GM23338 (cell line): ENCODE data around the gene SERPINE2. TPM values are rescaled to one million over a fixed set of nuclear protein-coding genes. Genes with fewer than 3 reads are reported as not detected.

Experiments used
- ATAC-seq: fragments of 200-7000 bp; cut with Tn5 transposase; 3 replicates; pipeline ENCODE4 v1.9.1; 2020
- DNase-seq: peaks from one replicate; pipeline ENCODE4 v3.0.0-alpha.2; 2015; ENCODE audit warnings: low spot score
- H2AFZ ChIP-seq: fragments of 200-600 bp; sonication (generic); 2 replicates; pipeline ENCODE4 v1.8.0; 2016; ENCODE audit warnings: antibody characterized with exemption, mild to moderate bottlenecking, moderate library complexity
- H3F3A ChIP-seq: fragments of 200-600 bp; sonication (generic); replicated peaks from 2 replicates; pipeline ENCODE4 v1.8.0; 2017; ENCODE audit warnings: antibody characterized with exemption, mixed run types, low read depth
- H3K27ac ChIP-seq: fragments of 200-600 bp; sonication (generic); 2 replicates; pipeline ENCODE4 v1.6.1; 2016; ENCODE audit warnings: low read depth
- H3K27me3 ChIP-seq: fragments of 200-600 bp; sonication (generic); 2 replicates; pipeline ENCODE4 v1.8.0; 2016; ENCODE audit warnings: mild to moderate bottlenecking, mixed run types, moderate library complexity; ENCODE audit not compliant: insufficient read depth
- H3K36me3 ChIP-seq: fragments of 200-600 bp; sonication (generic); 2 replicates; pipeline ENCODE4 v1.8.0; 2016; ENCODE audit warnings: mild to moderate bottlenecking; ENCODE audit not compliant: insufficient read depth
- H3K4me1 ChIP-seq: fragments of 200-600 bp; sonication (generic); 2 replicates; pipeline ENCODE4 v1.8.0; 2016; ENCODE audit warnings: mild to moderate bottlenecking, moderate library complexity; ENCODE audit not compliant: insufficient read depth
- H3K4me2 ChIP-seq: fragments of 200-600 bp; sonication (generic); 2 replicates; pipeline ENCODE4 v1.7.1; 2017; ENCODE audit warnings: mixed run types
- H3K4me3 ChIP-seq: fragments of 200-600 bp; sonication (generic); 2 replicates; pipeline ENCODE4 v1.6.1; 2016; ENCODE audit warnings: mixed run types
- H3K79me2 ChIP-seq: fragments of 200-600 bp; sonication (generic); replicated peaks from 2 replicates; pipeline ENCODE4 v1.8.0; 2017; ENCODE audit warnings: mild to moderate bottlenecking; ENCODE audit not compliant: insufficient read depth
- H3K9me2 ChIP-seq: fragments of 200-600 bp; sonication (generic); 2 replicates; pipeline ENCODE4 v1.8.0; 2017; ENCODE audit not compliant: insufficient read depth
- H4K20me1 ChIP-seq: fragments of 200-600 bp; sonication (generic); replicated peaks from 2 replicates; pipeline ENCODE4 v1.8.0; 2017; ENCODE audit warnings: mild to moderate bottlenecking; ENCODE audit not compliant: insufficient read depth
- H3K27ac Mint-ChIP-seq: 2 replicates; pipeline ENCODE4 v1.8.0; 2020; ENCODE audit warnings: inconsistent platforms, mild to moderate bottlenecking, moderate library complexity, mixed read lengths
- H3K27me3 Mint-ChIP-seq: 3 replicates; pipeline ENCODE4 v1.8.0; 2022; ENCODE audit warnings: low read depth, mild to moderate bottlenecking, moderate library complexity, mixed read lengths, inconsistent platforms; ENCODE audit not compliant: insufficient read depth, poor library complexity
- H3K36me3 Mint-ChIP-seq: 3 replicates; pipeline ENCODE4 v1.8.0; 2021; ENCODE audit warnings: low read depth, mild to moderate bottlenecking, inconsistent platforms, moderate library complexity, mixed read lengths
- H3K4me1 Mint-ChIP-seq: 3 replicates; pipeline ENCODE4 v1.8.0; 2020; ENCODE audit warnings: mild to moderate bottlenecking, inconsistent platforms, mixed read lengths
- H3K4me3 Mint-ChIP-seq: 3 replicates; pipeline ENCODE4 v1.8.0; 2021; ENCODE audit warnings: moderate library complexity, mild to moderate bottlenecking, inconsistent platforms, mixed read lengths
- H3K9me3 Mint-ChIP-seq: 3 replicates; pipeline ENCODE4 v1.8.0; 2020; ENCODE audit warnings: moderate library complexity, mild to moderate bottlenecking, inconsistent platforms, mixed read lengths
- CREB1 ChIP-seq: fragments of 250-450 bp; sonication (Bioruptor Pico); IDR thresholded peaks from 2 replicates; pipeline ENCODE4 v1.5.0; 2020; ENCODE audit warnings: low read depth, mild to moderate bottlenecking, moderate library complexity
- CTCF ChIP-seq, 2 experiments: fragments of 200-600 bp in 1 of 2; sonication (generic) in 1 of 2; conservative IDR thresholded peaks; 2 replicates each; pipeline versions ENCODE4 v1.5.1 to v1.6.1; 2016 to 2017; ENCODE audit warnings: antibody characterized with exemption in 2 of 2, low read depth in 2 of 2, mild to moderate bottlenecking in 2 of 2, moderate library complexity in 1 of 2
- ETS1 ChIP-seq: IDR thresholded peaks from 2 replicates; pipeline ENCODE4 v1.6.1; 2016; ENCODE audit warnings: antibody characterized with exemption
- EZH2 ChIP-seq: fragments of 200-600 bp; sonication (generic); IDR thresholded peaks from one replicate; pipeline ENCODE4 v1.8.0; 2017; ENCODE audit warnings: antibody characterized with exemption, mild to moderate bottlenecking, low read depth; ENCODE audit not compliant: unreplicated experiment
- EZH2phosphoT487 ChIP-seq: fragments of 200-600 bp; sonication (generic); IDR thresholded peaks from one replicate; pipeline ENCODE4 v1.8.1; 2018; ENCODE audit warnings: antibody characterized with exemption; ENCODE audit not compliant: unreplicated experiment
- JUNB ChIP-seq: IDR thresholded peaks from one replicate; pipeline ENCODE4 v1.6.1; 2016; ENCODE audit warnings: antibody characterized with exemption; ENCODE audit not compliant: unreplicated experiment
- NANOG ChIP-seq: IDR thresholded peaks from 2 replicates; pipeline ENCODE4 v1.6.1; 2016; ENCODE audit warnings: antibody characterized with exemption, borderline replicate concordance
- POLR2AphosphoS5 ChIP-seq: IDR thresholded peaks from 2 replicates; pipeline ENCODE4 v1.6.1; 2016; ENCODE audit warnings: antibody characterized with exemption, low read depth
- REST ChIP-seq: IDR thresholded peaks from one replicate; pipeline ENCODE4 v1.6.1; 2018; ENCODE audit warnings: antibody characterized with exemption; ENCODE audit not compliant: unreplicated experiment
- STAT1 ChIP-seq: IDR thresholded peaks from one replicate; pipeline ENCODE4 v1.6.1; 2016; ENCODE audit warnings: antibody characterized with exemption; ENCODE audit not compliant: unreplicated experiment
- ZNF114 ChIP-seq: fragments of 250-450 bp; sonication (Bioruptor Pico); IDR thresholded peaks from 2 replicates; pipeline ENCODE4 v1.5.0; 2020; ENCODE audit warnings: mild to moderate bottlenecking, moderate library complexity
- polyA plus RNA-seq: library from polyadenylated mRNA; unstranded; fragments of >200 nt; fragmentation: Nextera tagmentation; extraction: Ambion mirVana; gene quantifications from 2 replicates; pipeline ENCODE4 v1.2.1, GENCODE V29; 2016
- total RNA-seq: library from RNA; depleted of rRNA; stranded (reverse); fragments of >200 nt; shearing (Covaris generic); gene quantifications from 2 replicates; pipeline ENCODE4 v1.2.3, GENCODE V29; 2014
- TF ChIP-seq, protein P1 (sequence below): fragments of 250-450 bp; sonication (Bioruptor Pico); IDR thresholded peaks from 2 replicates; pipeline ENCODE4 v1.5.0; 2020; ENCODE audit warnings: mild to moderate bottlenecking, moderate library complexity

SERPINE2 gene
- total and polyA plus RNA-seq, 2 experiments from 2014 or later, result 38.6 to 44.2 TPM

GRCh38 chr2:223999862-224000261 lies 39.2 kb downstream of the SERPINE2 start:
- Mint-ChIP-seq H3K4me1 (peaks cover 18% of the 10 kb centered on the region), H3K9me3 (no peaks in the 10 kb centered on the region; the same call in 2 of the 3 replicates), H3K36me3 (peaks cover 26% of the 10 kb centered on the region), H3K27me3 (peaks cover 3% of the 10 kb centered on the region), H3K27ac (no peak overlapping the region), H3K4me3 (no peak overlapping the region)
- ATAC-seq, result no peak
- DNase-seq, result no peak
- no peaks in the 10 kb centered on the region for H4K20me1 ChIP-seq
- no peak overlapping the region for H3K27ac ChIP-seq
- peaks cover 3% of the 10 kb centered on the region; the same call in 1 of the 2 replicates for H3K36me3 ChIP-seq
- no peak overlapping the region for H3K4me2 ChIP-seq
- H2AFZ ChIP-seq, result no peak overlapping the region
- H3K27me3 ChIP-seq, result no peaks in the 10 kb centered on the region
- H3F3A ChIP-seq, result no peaks in the 10 kb centered on the region
- no peak overlapping the region for H3K4me3 ChIP-seq
- H3K9me2 ChIP-seq, result no peaks in the 10 kb centered on the region
- H3K4me1 ChIP-seq, result peaks cover 9% of the 10 kb centered on the region; the same call in 1 of the 2 replicates
- H3K79me2 ChIP-seq, result no peaks in the 10 kb centered on the region; the same call in 1 of the 2 replicates
- TF ChIP-seq CTCF (conservative IDR thresholded peaks at IDR 0.05; ENCODE audit: low read depth in 2 of 2), result no peak
- TF ChIP-seq POLR2AphosphoS5, result no peak
- no peak for TF ChIP-seq NANOG
- TF ChIP-seq ZNF114 (CRISPR knock-in tag), result no peak
- TF ChIP-seq REST, result no peak
- no peak for TF ChIP-seq CREB1 (CRISPR knock-in tag)
- TF ChIP-seq JUNB, result no peak
- TF ChIP-seq, protein P1, sequence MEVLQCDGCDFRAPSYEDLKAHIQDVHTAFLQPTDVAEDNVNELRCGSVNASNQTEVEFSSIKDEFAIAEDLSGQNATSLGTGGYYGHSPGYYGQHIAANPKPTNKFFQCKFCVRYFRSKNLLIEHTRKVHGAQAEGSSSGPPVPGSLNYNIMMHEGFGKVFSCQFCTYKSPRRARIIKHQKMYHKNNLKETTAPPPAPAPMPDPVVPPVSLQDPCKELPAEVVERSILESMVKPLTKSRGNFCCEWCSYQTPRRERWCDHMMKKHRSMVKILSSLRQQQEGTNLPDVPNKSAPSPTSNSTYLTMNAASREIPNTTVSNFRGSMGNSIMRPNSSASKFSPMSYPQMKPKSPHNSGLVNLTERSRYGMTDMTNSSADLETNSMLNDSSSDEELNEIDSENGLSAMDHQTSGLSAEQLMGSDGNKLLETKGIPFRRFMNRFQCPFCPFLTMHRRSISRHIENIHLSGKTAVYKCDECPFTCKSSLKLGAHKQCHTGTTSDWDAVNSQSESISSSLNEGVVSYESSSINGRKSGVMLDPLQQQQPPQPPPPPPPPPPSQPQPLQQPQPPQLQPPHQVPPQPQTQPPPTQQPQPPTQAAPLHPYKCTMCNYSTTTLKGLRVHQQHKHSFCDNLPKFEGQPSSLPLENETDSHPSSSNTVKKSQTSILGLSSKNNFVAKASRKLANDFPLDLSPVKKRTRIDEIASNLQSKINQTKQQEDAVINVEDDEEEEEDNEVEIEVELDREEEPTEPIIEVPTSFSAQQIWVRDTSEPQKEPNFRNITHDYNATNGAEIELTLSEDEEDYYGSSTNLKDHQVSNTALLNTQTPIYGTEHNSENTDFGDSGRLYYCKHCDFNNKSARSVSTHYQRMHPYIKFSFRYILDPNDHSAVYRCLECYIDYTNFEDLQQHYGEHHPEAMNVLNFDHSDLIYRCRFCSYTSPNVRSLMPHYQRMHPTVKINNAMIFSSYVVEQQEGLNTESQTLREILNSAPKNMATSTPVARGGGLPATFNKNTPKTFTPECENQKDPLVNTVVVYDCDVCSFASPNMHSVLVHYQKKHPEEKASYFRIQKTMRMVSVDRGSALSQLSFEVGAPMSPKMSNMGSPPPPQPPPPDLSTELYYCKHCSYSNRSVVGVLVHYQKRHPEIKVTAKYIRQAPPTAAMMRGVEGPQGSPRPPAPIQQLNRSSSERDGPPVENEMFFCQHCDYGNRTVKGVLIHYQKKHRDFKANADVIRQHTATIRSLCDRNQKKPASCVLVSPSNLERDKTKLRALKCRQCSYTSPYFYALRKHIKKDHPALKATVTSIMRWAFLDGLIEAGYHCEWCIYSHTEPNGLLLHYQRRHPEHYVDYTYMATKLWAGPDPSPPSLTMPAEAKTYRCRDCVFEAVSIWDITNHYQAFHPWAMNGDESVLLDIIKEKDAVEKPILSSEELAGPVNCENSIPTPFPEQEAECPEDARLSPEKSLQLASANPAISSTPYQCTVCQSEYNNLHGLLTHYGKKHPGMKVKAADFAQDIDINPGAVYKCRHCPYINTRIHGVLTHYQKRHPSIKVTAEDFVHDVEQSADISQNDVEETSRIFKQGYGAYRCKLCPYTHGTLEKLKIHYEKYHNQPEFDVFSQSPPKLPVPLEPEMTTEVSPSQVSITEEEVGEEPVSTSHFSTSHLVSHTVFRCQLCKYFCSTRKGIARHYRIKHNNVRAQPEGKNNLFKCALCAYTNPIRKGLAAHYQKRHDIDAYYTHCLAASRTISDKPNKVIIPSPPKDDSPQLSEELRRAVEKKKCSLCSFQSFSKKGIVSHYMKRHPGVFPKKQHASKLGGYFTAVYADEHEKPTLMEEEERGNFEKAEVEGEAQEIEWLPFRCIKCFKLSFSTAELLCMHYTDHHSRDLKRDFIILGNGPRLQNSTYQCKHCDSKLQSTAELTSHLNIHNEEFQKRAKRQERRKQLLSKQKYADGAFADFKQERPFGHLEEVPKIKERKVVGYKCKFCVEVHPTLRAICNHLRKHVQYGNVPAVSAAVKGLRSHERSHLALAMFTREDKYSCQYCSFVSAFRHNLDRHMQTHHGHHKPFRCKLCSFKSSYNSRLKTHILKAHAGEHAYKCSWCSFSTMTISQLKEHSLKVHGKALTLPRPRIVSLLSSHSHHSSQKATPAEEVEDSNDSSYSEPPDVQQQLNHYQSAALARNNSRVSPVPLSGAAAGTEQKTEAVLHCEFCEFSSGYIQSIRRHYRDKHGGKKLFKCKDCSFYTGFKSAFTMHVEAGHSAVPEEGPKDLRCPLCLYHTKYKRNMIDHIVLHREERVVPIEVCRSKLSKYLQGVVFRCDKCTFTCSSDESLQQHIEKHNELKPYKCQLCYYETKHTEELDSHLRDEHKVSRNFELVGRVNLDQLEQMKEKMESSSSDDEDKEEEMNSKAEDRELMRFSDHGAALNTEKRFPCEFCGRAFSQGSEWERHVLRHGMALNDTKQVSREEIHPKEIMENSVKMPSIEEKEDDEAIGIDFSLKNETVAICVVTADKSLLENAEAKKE (CRISPR knock-in tag), result no peak
- no peak for TF ChIP-seq ETS1
- TF ChIP-seq EZH2phosphoT487, result no peak
- no peak for TF ChIP-seq EZH2
- TF ChIP-seq STAT1, result no peak
